ENCODE results near the gene GNAS. TPM values are rescaled to one million over a fixed set of nuclear protein-coding genes. Genes with fewer than 3 reads are reported as not detected.

GNAS gene
- total RNA-seq, 1 experiment from 2014 or later: 629 TPM

DNA sequence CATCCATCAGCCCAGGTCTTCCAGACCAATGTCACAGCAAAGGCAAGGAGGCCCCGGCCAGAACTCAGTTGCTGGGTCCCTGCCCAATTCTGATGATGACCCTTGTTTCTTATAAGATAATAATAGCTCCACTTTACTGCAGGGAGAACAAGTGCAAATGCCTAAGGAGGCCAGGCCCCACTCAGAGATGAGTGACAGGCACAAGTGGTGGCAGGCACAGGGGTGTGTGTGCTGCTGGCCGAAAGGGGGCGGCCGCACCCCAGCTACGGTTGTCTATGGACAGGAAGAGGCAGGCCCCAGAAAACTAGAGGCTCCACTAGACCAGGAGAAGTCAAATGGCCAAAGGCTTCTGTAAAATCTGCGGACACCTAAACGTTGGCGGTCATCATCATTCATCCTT is 30.4 kb upstream of the GNAS start:
- no peak overlapping the region for H3K27ac Mint-ChIP-seq (ENCODE audit: low read depth, unreplicated experiment)
- no peak for DNase-seq (ENCODE audit: unreplicated experiment)
- intact Hi-C loops (cut with micrococcal nuclease): no loop called here
- ChIA-PET CTCF (no interaction called here), POLR2A (no interaction called here)
- H3K9me3 Mint-ChIP-seq (ENCODE audit: unreplicated experiment): no peaks in the 10 kb centered on the region
- H3K4me3 Mint-ChIP-seq (ENCODE audit: unreplicated experiment): no peak overlapping the region
- no TSS peak for BruUV-seq (replicated peaks)
- no peaks in the 10 kb centered on the region for H3K27me3 Mint-ChIP-seq (ENCODE audit: insufficient read depth, unreplicated experiment)
- TF ChIP-seq, protein P1, sequence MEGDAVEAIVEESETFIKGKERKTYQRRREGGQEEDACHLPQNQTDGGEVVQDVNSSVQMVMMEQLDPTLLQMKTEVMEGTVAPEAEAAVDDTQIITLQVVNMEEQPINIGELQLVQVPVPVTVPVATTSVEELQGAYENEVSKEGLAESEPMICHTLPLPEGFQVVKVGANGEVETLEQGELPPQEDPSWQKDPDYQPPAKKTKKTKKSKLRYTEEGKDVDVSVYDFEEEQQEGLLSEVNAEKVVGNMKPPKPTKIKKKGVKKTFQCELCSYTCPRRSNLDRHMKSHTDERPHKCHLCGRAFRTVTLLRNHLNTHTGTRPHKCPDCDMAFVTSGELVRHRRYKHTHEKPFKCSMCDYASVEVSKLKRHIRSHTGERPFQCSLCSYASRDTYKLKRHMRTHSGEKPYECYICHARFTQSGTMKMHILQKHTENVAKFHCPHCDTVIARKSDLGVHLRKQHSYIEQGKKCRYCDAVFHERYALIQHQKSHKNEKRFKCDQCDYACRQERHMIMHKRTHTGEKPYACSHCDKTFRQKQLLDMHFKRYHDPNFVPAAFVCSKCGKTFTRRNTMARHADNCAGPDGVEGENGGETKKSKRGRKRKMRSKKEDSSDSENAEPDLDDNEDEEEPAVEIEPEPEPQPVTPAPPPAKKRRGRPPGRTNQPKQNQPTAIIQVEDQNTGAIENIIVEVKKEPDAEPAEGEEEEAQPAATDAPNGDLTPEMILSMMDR (IDR thresholded peaks at IDR 0.05; ENCODE audit: unreplicated experiment): no peak
- peaks cover 4% of the 10 kb centered on the region for H3K36me3 Mint-ChIP-seq (ENCODE audit: insufficient read depth, unreplicated experiment)
- peaks cover 12% of the 10 kb centered on the region for H3K4me1 Mint-ChIP-seq (ENCODE audit: insufficient read depth, unreplicated experiment)

DNA sequence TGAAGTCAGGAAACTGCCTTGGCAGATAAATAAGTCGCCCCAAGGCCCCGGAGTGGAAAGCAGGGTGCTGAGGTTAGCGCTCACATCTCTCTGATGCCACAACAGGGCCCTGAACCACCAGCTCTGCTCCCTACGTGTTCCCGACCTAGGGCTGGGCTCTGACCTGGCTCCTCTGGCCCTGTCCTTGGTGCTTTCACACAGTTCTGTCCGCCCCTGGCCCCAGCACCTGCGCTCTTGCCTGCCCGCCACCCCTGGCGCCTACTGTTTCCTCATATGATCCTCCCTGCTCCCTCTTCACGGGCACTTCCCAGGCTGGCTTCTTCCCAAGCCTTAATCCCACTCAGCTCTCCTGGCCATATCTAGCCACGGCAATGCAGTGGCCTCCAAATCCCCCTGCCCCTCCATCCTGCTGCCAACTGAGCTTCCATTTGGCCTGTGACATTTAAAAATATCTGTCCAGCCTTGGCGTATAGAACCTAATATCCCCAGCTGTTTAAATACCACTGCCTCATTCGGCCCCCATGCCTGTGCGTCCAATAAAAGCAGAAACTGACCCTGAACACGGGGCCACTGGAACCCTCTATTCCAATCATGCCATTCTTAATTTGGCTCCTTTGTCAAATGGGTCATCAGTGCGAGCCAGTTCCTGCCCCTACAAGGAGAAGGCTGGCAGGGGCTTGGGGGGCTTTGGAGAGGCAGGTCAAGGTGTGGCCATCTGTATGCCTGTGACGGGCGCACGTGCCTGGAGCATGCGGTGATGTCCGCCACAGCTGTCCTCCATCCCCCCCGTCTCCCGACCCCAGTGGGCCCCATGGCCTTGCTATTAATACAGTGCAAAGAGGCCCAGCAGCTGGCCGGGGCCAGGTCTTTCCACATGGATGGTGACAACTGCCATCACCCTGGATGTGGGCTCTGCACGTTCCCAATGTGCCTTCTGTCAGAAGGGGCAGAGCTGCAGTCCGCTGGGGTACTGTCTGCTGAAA is 29.5 kb upstream of the GNAS start:
- Mint-ChIP-seq H3K36me3 (ENCODE audit: insufficient read depth, unreplicated experiment) (peaks cover 4% of the 10 kb centered on the region), H3K4me1 (ENCODE audit: insufficient read depth, unreplicated experiment) (peaks cover 12% of the 10 kb centered on the region)
- CTCF ChIA-PET: interaction anchor here (0.6 kb wide), 1 partner anchor 1407 kb away, joined by 3 read pairs; no protein-coding TSS in a partner anchor

DNA sequence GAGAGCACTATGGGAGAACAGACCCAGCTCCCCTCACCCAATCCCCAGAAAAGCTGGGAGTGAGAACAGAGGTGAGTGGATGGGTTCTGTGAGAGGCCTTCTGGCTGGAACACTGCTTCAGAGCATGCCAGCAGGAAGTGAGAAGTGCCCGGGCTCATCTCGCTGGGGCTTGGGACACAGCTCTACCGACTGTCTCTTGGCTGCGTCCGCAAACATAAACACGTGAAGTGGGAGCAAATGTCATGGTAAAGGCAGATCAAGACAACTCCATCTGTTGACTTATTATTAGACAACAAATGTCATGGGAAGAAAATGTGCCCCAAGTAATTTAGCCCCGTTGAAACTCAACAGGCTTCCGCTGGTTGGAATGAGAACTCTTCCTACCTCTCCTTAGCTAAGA is 27.7 kb upstream of the GNAS start:
- CTCF ChIA-PET: interaction anchor here (0.9 kb wide), 1 partner anchor 13 kb away, joined by 5 read pairs; no protein-coding TSS in a partner anchor

More for the DNA sequence above, 29.5 kb upstream of the GNAS start:
- BruUV-seq (replicated peaks): no TSS peak
- no peak for DNase-seq (ENCODE audit: unreplicated experiment)
- Mint-ChIP-seq H3K9me3 (ENCODE audit: unreplicated experiment) (no peaks in the 10 kb centered on the region), H3K27me3 (ENCODE audit: insufficient read depth, unreplicated experiment) (no peaks in the 10 kb centered on the region), H3K27ac (ENCODE audit: low read depth, unreplicated experiment) (no peak overlapping the region), H3K4me3 (ENCODE audit: unreplicated experiment) (no peak overlapping the region)
- TF ChIP-seq, protein P1 (IDR thresholded peaks at IDR 0.05; ENCODE audit: unreplicated experiment): no peak
- intact Hi-C loops (cut with micrococcal nuclease): no loop called here
- POLR2A ChIA-PET: no interaction called here

DNA sequence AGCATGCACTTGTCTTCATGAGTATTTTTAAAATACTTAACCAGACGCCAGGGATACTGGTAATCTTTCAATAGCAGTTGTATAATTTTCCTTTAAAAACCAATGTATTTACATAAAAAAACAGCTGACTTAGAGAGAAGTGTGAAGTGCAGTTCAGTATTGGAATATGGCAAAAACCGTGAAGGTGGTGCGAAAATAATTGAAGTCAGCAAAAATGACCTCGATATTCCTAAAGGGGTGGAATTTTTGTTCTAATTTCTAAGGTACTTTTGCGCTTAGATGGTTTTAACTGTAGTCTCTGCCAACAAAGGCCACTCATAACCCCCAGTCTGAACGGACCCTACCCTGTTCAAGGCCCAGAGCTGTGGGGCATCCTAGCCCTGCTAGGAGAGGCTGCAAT is 27.1 kb upstream of the GNAS start:
- CTCF ChIA-PET: no interaction called here
- POLR2A ChIA-PET: no interaction called here
- H3K9me3 Mint-ChIP-seq (ENCODE audit: unreplicated experiment): no peaks in the 10 kb centered on the region
- no peak overlapping the region for H3K4me3 Mint-ChIP-seq (ENCODE audit: unreplicated experiment)
- H3K27ac Mint-ChIP-seq (ENCODE audit: low read depth, unreplicated experiment): no peak overlapping the region
- H3K27me3 Mint-ChIP-seq (ENCODE audit: insufficient read depth, unreplicated experiment): no peaks in the 10 kb centered on the region
- peaks cover 2% of the 10 kb centered on the region for H3K36me3 Mint-ChIP-seq (ENCODE audit: insufficient read depth, unreplicated experiment)
- no peak for DNase-seq (ENCODE audit: unreplicated experiment)
- TF ChIP-seq, protein P1 (IDR thresholded peaks at IDR 0.05; ENCODE audit: unreplicated experiment): no peak
- H3K4me1 Mint-ChIP-seq (ENCODE audit: insufficient read depth, unreplicated experiment): no peaks in the 10 kb centered on the region
- intact Hi-C loops (cut with micrococcal nuclease): no loop called here
- BruUV-seq (replicated peaks): no TSS peak

More for the DNA sequence above, 27.7 kb upstream of the GNAS start:
- POLR2A ChIA-PET: no interaction called here
- intact Hi-C loops (cut with micrococcal nuclease): no loop called here
- no peak for DNase-seq (ENCODE audit: unreplicated experiment)
- Mint-ChIP-seq H3K4me3 (ENCODE audit: unreplicated experiment) (no peak overlapping the region), H3K9me3 (ENCODE audit: unreplicated experiment) (no peaks in the 10 kb centered on the region), H3K4me1 (ENCODE audit: insufficient read depth, unreplicated experiment) (no peaks in the 10 kb centered on the region), H3K27ac (ENCODE audit: low read depth, unreplicated experiment) (no peak overlapping the region), H3K36me3 (ENCODE audit: insufficient read depth, unreplicated experiment) (peaks cover 4% of the 10 kb centered on the region), H3K27me3 (ENCODE audit: insufficient read depth, unreplicated experiment) (no peaks in the 10 kb centered on the region)
- TF ChIP-seq, protein P1 (IDR thresholded peaks at IDR 0.05; ENCODE audit: unreplicated experiment): no peak
- no TSS peak for BruUV-seq (replicated peaks)
